Measurements from ENCODE around the gene CHRNA4. TPM values are rescaled to one million over a fixed set of nuclear protein-coding genes. Genes with fewer than 3 reads are reported as not detected.

Gene CHRNA4
- total and polyA plus RNA-seq, 3 donors from 2014 or later = 3.3 to 8.3 (median 7.4) TPM

- intact Hi-C loops (cut with DNase I; ENCODE audit: low total_unique reads) = no loop called here
- Histone ChIP-seq H3K27ac (no peak overlapping the region), H3K9me3 (no peaks in the 10 kb centered on the region), H3K36me3 (ENCODE audit: low read depth, missing control alignments) (no peaks in the 10 kb centered on the region), H3K4me3 (no peak overlapping the region), H3K27me3 (no peaks in the 10 kb centered on the region), H3K4me1 (no peaks in the 10 kb centered on the region)
- no peak for DNase-seq
- 86 to 87% methylated on average over 4 to 5 of the region's 10 CpGs for WGBS, 2 donors
- TF ChIP-seq POLR2A (IDR thresholded peaks at IDR 0.05) = no peak
- TF ChIP-seq, protein P1, sequence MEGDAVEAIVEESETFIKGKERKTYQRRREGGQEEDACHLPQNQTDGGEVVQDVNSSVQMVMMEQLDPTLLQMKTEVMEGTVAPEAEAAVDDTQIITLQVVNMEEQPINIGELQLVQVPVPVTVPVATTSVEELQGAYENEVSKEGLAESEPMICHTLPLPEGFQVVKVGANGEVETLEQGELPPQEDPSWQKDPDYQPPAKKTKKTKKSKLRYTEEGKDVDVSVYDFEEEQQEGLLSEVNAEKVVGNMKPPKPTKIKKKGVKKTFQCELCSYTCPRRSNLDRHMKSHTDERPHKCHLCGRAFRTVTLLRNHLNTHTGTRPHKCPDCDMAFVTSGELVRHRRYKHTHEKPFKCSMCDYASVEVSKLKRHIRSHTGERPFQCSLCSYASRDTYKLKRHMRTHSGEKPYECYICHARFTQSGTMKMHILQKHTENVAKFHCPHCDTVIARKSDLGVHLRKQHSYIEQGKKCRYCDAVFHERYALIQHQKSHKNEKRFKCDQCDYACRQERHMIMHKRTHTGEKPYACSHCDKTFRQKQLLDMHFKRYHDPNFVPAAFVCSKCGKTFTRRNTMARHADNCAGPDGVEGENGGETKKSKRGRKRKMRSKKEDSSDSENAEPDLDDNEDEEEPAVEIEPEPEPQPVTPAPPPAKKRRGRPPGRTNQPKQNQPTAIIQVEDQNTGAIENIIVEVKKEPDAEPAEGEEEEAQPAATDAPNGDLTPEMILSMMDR (IDR thresholded peaks at IDR 0.05) = no peak
These were observed 36.1 kb downstream of the CHRNA4 start for GRCh38 chr20:63325021-63325471.

GRCh38 chr20:63323357-63323981 is 37.7 kb downstream of the CHRNA4 start:
- DNase-seq = no peak
- Histone ChIP-seq H3K36me3 (ENCODE audit: low read depth, missing control alignments) (no peaks in the 10 kb centered on the region), H3K27me3 (no peaks in the 10 kb centered on the region), H3K9me3 (no peaks in the 10 kb centered on the region), H3K4me1 (no peaks in the 10 kb centered on the region), H3K27ac (no peak overlapping the region), H3K4me3 (no peak overlapping the region)
- intact Hi-C loops (cut with DNase I; ENCODE audit: low total_unique reads) = no loop called here
- 84 to 86% methylated on average over 15 to 18 of the region's 18 CpGs for WGBS, 2 donors
- TF ChIP-seq, protein P1 (IDR thresholded peaks at IDR 0.05) = no peak
- no peak for TF ChIP-seq POLR2A (IDR thresholded peaks at IDR 0.05)

GRCh38 chr20:63322933-63323273 is 38.2 kb downstream of the CHRNA4 start:
- WGBS, 2 donors = 25 to 36% methylated on average over 14 to 15 of the region's 15 CpGs
- H3K4me3 ChIP-seq = peak overlapping the region in 1 of 2 donors; percentile 26
- no peak overlapping the region for H3K27ac ChIP-seq
- H3K9me3 ChIP-seq = no peaks in the 10 kb centered on the region
- intact Hi-C loops (cut with DNase I; ENCODE audit: low total_unique reads) = no loop called here
- H3K36me3 ChIP-seq (ENCODE audit: low read depth, missing control alignments) = no peaks in the 10 kb centered on the region
- no peaks in the 10 kb centered on the region for H3K27me3 ChIP-seq
- TF ChIP-seq, protein P1 (IDR thresholded peaks at IDR 0.05) = no peak
- no peak for TF ChIP-seq POLR2A (IDR thresholded peaks at IDR 0.05)
- H3K4me1 ChIP-seq = no peaks in the 10 kb centered on the region
- DNase-seq = no peak

GRCh38 chr20:63322146-63322932 is 38.8 kb downstream of the CHRNA4 start:
- no peaks in the 10 kb centered on the region for H3K27me3 ChIP-seq
- H3K9me3 ChIP-seq = no peaks in the 10 kb centered on the region
- intact Hi-C loops (cut with DNase I; ENCODE audit: low total_unique reads) = no loop called here
- no peaks in the 10 kb centered on the region for H3K36me3 ChIP-seq (ENCODE audit: low read depth, missing control alignments)
- TF ChIP-seq, protein P1 (IDR thresholded peaks at IDR 0.05) = no peak
- TF ChIP-seq POLR2A (IDR thresholded peaks at IDR 0.05) = no peak
- no peaks in the 10 kb centered on the region for H3K4me1 ChIP-seq
- DNase-seq = no peak
- 26 to 80% methylated on average over 13 to 34 of the region's 34 CpGs for WGBS, 2 donors
- H3K27ac ChIP-seq = no peak overlapping the region
- H3K4me3 ChIP-seq = peak overlapping the region in 1 of 2 donors; percentile 26

All from testis (tissue), 3 donors.